Keratinocyte (primary cell): Measurements from ENCODE around the gene POLR1B. TPM values are rescaled to one million over a fixed set of nuclear protein-coding genes. Genes with fewer than 3 reads are reported as not detected.
A peak's percentile ranks its signal among the peaks of the same experiment; 100 is the strongest.

ENCODE experiments used
- DNase-seq: peaks from one replicate; pipeline ENCODE4 v3.0.0-alpha.2; 2011; ENCODE audit warnings: low read depth, missing footprints, low spot score
- FAIRE-seq: peaks from 2 replicates; lab custom pipeline; 2011; peaks lifted over from hg19 to GRCh38; lab: Jason Lieb, UNC
- H2AFZ ChIP-seq: 2 replicates; pipeline ENCODE4 v1.6.0; 2012; ENCODE audit warnings: low read length, control low read depth, inconsistent platforms; ENCODE audit not compliant: control insufficient read depth
- H3K27ac ChIP-seq: 2 replicates; pipeline ENCODE4 v1.5.1; 2011; ENCODE audit warnings: low read length; ENCODE audit not compliant: control insufficient read depth, insufficient read depth
- H3K27me3 ChIP-seq: 3 replicates; pipeline ENCODE4 v1.6.0; 2011; ENCODE audit warnings: low read length; ENCODE audit not compliant: control insufficient read depth, insufficient read depth; ENCODE audit errors: extremely low read depth
- H3K36me3 ChIP-seq, 2 experiments: 2 replicates in 1 of 2; 3 replicates in 1 of 2; pipeline ENCODE4 v1.5.1; 2011; ENCODE audit warnings: low read length in 2 of 2, mild to moderate bottlenecking in 1 of 2; ENCODE audit not compliant: control insufficient read depth in 2 of 2, insufficient read depth in 2 of 2; ENCODE audit errors: extremely low read depth in 1 of 2
- H3K4me1 ChIP-seq: 3 replicates; pipeline ENCODE4 v1.5.1; 2011; ENCODE audit warnings: low read length; ENCODE audit not compliant: control insufficient read depth, insufficient read depth; ENCODE audit errors: extremely low read depth
- H3K4me2 ChIP-seq: 3 replicates; pipeline ENCODE4 v1.6.0; 2011; ENCODE audit warnings: low read depth, low read length; ENCODE audit not compliant: control insufficient read depth, insufficient read depth; ENCODE audit errors: extremely low read depth
- H3K4me3 ChIP-seq, 3 experiments: fragments of 200-600 bp in 1 of 3; sonication (generic) in 1 of 3; 2 replicates in 2 of 3; 3 replicates in 1 of 3; pipeline ENCODE4 v1.5.1; 2011 to 2016; ENCODE audit warnings: low read length in 3 of 3, mild to moderate bottlenecking in 3 of 3, control low read depth in 2 of 3, inconsistent platforms in 1 of 3, low read depth in 1 of 3, mixed read lengths in 1 of 3, mixed run types in 1 of 3, moderate library complexity in 1 of 3; ENCODE audit not compliant: control insufficient read depth in 2 of 3, insufficient read depth in 2 of 3; ENCODE audit errors: extremely low read depth in 1 of 3
- H3K79me2 ChIP-seq: 2 replicates; pipeline ENCODE4 v1.6.0; 2012; ENCODE audit warnings: low read length; ENCODE audit not compliant: control insufficient read depth, insufficient read depth
- H3K9ac ChIP-seq: 3 replicates; pipeline ENCODE4 v1.6.0; 2011; ENCODE audit warnings: low read length; ENCODE audit not compliant: control insufficient read depth, insufficient read depth; ENCODE audit errors: extremely low read depth
- H3K9me1 ChIP-seq: 3 replicates; pipeline ENCODE4 v1.6.0; 2011; ENCODE audit warnings: low read length; ENCODE audit not compliant: control insufficient read depth, insufficient read depth; ENCODE audit errors: extremely low read depth
- H3K9me3 ChIP-seq: 2 replicates; pipeline ENCODE4 v1.5.1; 2012; ENCODE audit warnings: low read depth, low read length; ENCODE audit not compliant: control insufficient read depth
- H4K20me1 ChIP-seq: 3 replicates; pipeline ENCODE4 v1.6.0; 2011; ENCODE audit warnings: low read length; ENCODE audit not compliant: control insufficient read depth, insufficient read depth; ENCODE audit errors: extremely low read depth
- EZH2 ChIP-seq: IDR thresholded peaks from one replicate; pipeline ENCODE4 v1.6.1; 2012; ENCODE audit warnings: inconsistent platforms, mild to moderate bottlenecking, low read length, moderate library complexity
- dilution Hi-C: fragments of 300-500 bp; cut with MboI; formaldehyde crosslinking; loops from one replicate; pipeline ENCODE4 v1.7.0; 2020; ENCODE audit warnings: low sequenced_read_pairs; ENCODE audit not compliant: extremely low pct_ligation_motif_present
- polyA minus RNA-seq, 3 experiments: library from RNA; depleted of rRNA, polyadenylated mRNA; stranded (reverse); fragments of >200 nt; gene quantifications; 1 replicate in 1 of 3; 2 replicates in 1 of 3; 3 replicates in 1 of 3; pipeline ENCODE4 v1.2.3, GENCODE V29; 2011
- polyA plus RNA-seq, 5 experiments: library from polyadenylated mRNA; depleted of rRNA in 3 of 5; stranded (reverse) in 3 of 5; stranded (forward) in 1 of 5; unstranded in 1 of 5; fragments of >200 nt; gene quantifications; 1 replicate in 1 of 5; 2 replicates in 3 of 5; 3 replicates in 1 of 5; pipeline versions ENCODE4 v1.2.1 to v1.2.3, GENCODE V29; 2011 to 2012; ENCODE audit warnings: missing spikeins in 2 of 5, low read depth in 1 of 5, low replicate concordance in 1 of 5
- TF ChIP-seq, protein P1 (sequence below), 3 experiments: IDR thresholded peaks in 1 of 3; conservative IDR thresholded peaks in 1 of 3; optimal IDR thresholded peaks in 1 of 3; 2 replicates in 2 of 3; 3 replicates in 1 of 3; pipeline versions ENCODE3 to v1.5.1; 2011; ENCODE audit warnings: low read length in 3 of 3, mild to moderate bottlenecking in 3 of 3, moderate library complexity in 2 of 3, control low read depth in 1 of 3, inconsistent platforms in 1 of 3; ENCODE audit not compliant: insufficient read depth in 2 of 3; ENCODE audit errors: extremely low read depth in 1 of 3

Gene POLR1B
- 23.5 to 31.9 TPM (median 27.1 TPM) in 3 replicates for polyA plus RNA-seq
- 7.5 TPM for polyA plus RNA-seq (2011; ENCODE audit: low read depth)
- polyA plus RNA-seq (2011; cell fraction: cytosol; rRNA removed) = 13.2 and 21.2 TPM in 2 replicates
- polyA plus RNA-seq (2011; cell fraction: nucleus; rRNA removed) = 38.7 and 42.7 TPM in 2 replicates
- polyA plus RNA-seq (2012; ENCODE audit: low replicate concordance) = 11.3 and 19.7 TPM in 2 replicates
- 58.3 to 70.7 TPM (median 66.9 TPM) in 3 replicates for polyA minus RNA-seq
- polyA minus RNA-seq (2011; cell fraction: cytosol; rRNA and poly(A)+ RNA removed) = 22.3 TPM
- 34.3 and 66.8 TPM in 2 replicates for polyA minus RNA-seq (2011; cell fraction: nucleus; rRNA and poly(A)+ RNA removed)

DNA sequence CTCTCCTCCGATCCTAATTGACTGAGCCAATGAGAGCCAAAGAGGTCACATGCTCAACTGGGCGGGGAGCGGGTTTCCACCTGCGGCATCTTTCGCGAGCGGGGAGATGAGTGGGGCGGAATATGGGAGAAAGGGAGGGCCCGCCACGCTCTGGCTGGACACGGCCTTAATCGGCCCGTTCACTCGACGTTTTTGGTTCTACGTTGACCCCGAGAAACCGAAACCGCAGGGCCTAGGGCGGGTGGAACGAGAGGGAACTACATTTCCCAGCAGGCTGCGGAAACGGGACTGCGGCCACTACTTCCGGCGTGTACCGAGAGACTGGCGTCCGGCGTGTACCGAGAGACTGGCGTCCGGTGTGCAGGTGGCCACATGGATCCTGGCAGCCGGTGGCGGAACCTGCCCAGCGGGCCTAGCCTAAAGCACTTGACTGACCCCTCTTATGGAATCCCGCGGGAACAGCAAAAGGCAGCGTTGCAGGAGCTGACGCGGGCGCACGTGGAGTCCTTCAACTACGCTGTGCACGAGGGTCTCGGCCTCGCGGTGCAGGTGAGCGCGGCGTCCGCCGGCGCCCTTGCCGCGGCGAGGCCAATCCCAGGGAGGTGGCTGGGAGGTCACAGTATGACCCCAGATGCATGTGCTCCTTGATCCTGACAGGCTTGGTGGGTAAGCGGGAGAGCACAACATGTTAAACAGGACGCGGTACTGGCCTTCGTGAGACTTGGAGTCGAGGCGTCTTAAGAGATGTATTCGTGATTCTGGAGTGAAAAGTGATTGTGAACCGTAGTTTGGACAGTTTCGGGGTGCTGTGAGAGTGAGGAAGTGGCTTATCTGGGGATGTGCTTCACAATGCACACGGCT is at the start of gene POLR1B:
POLR1B (plus strand) TSS at position 343 of the 861 bp plus-strand sequence; CDS start at position 373, 30 bp downstream.
- Histone ChIP-seq H2AFZ (peak within 1 kb of the TSS; percentile 98), H3K79me2 (peaks cover 46% of the 10 kb centered on the region), H3K4me2 (peak within 1 kb of the TSS; percentile 92), H3K4me1 (peaks cover 12% of the 10 kb centered on the region), H3K27ac (peak within 1 kb of the TSS; percentile 70), H3K27me3 (no peaks in the 10 kb centered on the region), H4K20me1 (peaks cover 4% of the 10 kb centered on the region), H3K36me3 (peaks cover 6 to 13% of the 10 kb centered on the region in 2 experiments), H3K9ac (peak within 1 kb of the TSS; percentile 82), H3K9me1 (no peaks in the 10 kb centered on the region), H3K4me3 (peak within 1 kb of the TSS; percentile 73 to 97 (median 87)), H3K9me3 (no peaks in the 10 kb centered on the region)
- dilution Hi-C loops = no loop called here
- DNase-seq (peak; percentile 23), FAIRE-seq (peak; percentile 53)
- TF ChIP-seq, protein P1, sequence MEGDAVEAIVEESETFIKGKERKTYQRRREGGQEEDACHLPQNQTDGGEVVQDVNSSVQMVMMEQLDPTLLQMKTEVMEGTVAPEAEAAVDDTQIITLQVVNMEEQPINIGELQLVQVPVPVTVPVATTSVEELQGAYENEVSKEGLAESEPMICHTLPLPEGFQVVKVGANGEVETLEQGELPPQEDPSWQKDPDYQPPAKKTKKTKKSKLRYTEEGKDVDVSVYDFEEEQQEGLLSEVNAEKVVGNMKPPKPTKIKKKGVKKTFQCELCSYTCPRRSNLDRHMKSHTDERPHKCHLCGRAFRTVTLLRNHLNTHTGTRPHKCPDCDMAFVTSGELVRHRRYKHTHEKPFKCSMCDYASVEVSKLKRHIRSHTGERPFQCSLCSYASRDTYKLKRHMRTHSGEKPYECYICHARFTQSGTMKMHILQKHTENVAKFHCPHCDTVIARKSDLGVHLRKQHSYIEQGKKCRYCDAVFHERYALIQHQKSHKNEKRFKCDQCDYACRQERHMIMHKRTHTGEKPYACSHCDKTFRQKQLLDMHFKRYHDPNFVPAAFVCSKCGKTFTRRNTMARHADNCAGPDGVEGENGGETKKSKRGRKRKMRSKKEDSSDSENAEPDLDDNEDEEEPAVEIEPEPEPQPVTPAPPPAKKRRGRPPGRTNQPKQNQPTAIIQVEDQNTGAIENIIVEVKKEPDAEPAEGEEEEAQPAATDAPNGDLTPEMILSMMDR (optimal IDR thresholded peaks at IDR 0.05 in 1 of 3, IDR thresholded peaks at IDR 0.05 in 1 of 3, conservative IDR thresholded peaks at IDR 0.05 in 1 of 3; ENCODE audit: extremely low read depth in 1 of 3, insufficient read depth in 2 of 3, low read length in 3 of 3) = no peak
- TF ChIP-seq EZH2 = no peak

- Histone ChIP-seq H3K79me2 (peaks cover 14% of the 10 kb centered on the region), H3K27ac (peak overlapping the region; percentile 10), H3K9me3 (no peaks in the 10 kb centered on the region), H4K20me1 (peaks cover 3% of the 10 kb centered on the region), H3K9me1 (no peaks in the 10 kb centered on the region), H3K4me1 (peaks cover 19% of the 10 kb centered on the region), H3K9ac (no peak overlapping the region), H3K27me3 (no peaks in the 10 kb centered on the region), H3K4me2 (peak overlapping the region; percentile 65), H3K36me3 (peaks cover 2 to 3% of the 10 kb centered on the region in 2 experiments), H3K4me3 (no peak overlapping the region), H2AFZ (no peak overlapping the region)
- DNase-seq = no peak
- dilution Hi-C loops = no loop called here
- TF ChIP-seq, protein P1 (optimal IDR thresholded peaks at IDR 0.05 in 1 of 3, IDR thresholded peaks at IDR 0.05 in 1 of 3, conservative IDR thresholded peaks at IDR 0.05 in 1 of 3; ENCODE audit: extremely low read depth in 1 of 3, insufficient read depth in 2 of 3, low read length in 3 of 3) = peak; percentile 11 to 40 (median 15)
- TF ChIP-seq EZH2 = no peak
- FAIRE-seq = no peak
Observed at GRCh38 chr2:112493048-112493447, 49.2 kb upstream of the POLR1B start.
